WERI-Rb-1 (cell line): ENCODE data around the gene ARHGEF10L.

Experiments used
- DNase-seq: peaks from one replicate; pipeline ENCODE4 v3.0.0-alpha.2; 2020
- H3K27ac ChIP-seq: fragments of 250-450 bp; sonication (Bioruptor Pico); 2 replicates; pipeline ENCODE4 v1.5.1; 2020; ENCODE audit warnings: mild to moderate bottlenecking, moderate library complexity
- H3K27me3 ChIP-seq: fragments of 250-450 bp; sonication (Bioruptor Pico); 2 replicates; pipeline ENCODE4 v1.5.1; 2021; ENCODE audit warnings: mild to moderate bottlenecking, low read depth, moderate library complexity; ENCODE audit not compliant: insufficient read depth, severe bottlenecking
- H3K36me3 ChIP-seq: fragments of 250-450 bp; sonication (Bioruptor Pico); 2 replicates; pipeline ENCODE4 v1.5.1; 2020; ENCODE audit warnings: mild to moderate bottlenecking, moderate library complexity
- H3K4me3 ChIP-seq: 2 replicates; pipeline ENCODE4 v1.5.1; 2011; ENCODE audit warnings: low read depth, mild to moderate bottlenecking, control low read depth, low read length
- H3K9me3 ChIP-seq: fragments of 250-450 bp; sonication (Bioruptor Pico); 2 replicates; pipeline ENCODE4 v1.5.1; 2021; ENCODE audit warnings: mild to moderate bottlenecking, moderate library complexity; ENCODE audit not compliant: severe bottlenecking
- TF ChIP-seq, protein P1 (sequence below): IDR thresholded peaks from 2 replicates; pipeline ENCODE4 v1.5.1; 2011; ENCODE audit warnings: low read depth, mild to moderate bottlenecking, control low read depth, inconsistent platforms, low read length

Gene ARHGEF10L

DNA sequence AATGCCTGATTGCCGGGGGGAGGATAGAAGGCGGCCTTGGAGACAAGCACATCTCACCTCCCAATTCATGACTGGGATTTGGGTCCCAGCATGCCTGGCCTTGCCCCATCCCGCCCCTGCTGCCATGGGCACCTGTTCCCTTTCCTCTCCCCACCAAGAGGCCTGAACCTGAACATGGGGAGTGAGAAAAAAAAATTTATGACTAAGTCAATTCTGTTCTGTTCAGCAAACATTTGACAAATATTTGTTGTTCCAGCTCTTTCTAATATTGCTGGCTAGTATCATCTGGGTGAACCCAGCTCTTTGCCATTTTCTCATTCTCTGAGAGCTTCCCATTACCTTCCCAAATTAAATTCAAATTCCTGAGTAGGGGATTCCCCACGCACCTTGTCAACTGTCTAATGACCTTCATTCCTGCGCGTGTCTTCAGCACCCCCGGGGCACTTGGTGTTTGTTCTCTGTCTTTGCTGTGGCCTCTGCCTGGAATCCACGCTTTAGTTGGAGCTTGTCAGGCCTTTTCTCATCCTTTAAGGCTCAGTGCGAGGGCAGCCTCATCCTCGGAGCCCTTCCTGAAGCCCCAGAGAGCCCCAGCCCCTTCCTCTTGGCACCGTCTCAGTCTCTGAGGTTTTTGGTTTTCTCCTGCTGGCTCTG is 42.8 kb downstream of the ARHGEF10L start:
- Histone ChIP-seq H3K27me3 (no peaks in the 10 kb centered on the region), H3K36me3 (no peaks in the 10 kb centered on the region), H3K4me3 (no peak overlapping the region), H3K9me3 (no peaks in the 10 kb centered on the region), H3K27ac (no peak overlapping the region)
- DNase-seq, result no peak
- TF ChIP-seq, protein P1, sequence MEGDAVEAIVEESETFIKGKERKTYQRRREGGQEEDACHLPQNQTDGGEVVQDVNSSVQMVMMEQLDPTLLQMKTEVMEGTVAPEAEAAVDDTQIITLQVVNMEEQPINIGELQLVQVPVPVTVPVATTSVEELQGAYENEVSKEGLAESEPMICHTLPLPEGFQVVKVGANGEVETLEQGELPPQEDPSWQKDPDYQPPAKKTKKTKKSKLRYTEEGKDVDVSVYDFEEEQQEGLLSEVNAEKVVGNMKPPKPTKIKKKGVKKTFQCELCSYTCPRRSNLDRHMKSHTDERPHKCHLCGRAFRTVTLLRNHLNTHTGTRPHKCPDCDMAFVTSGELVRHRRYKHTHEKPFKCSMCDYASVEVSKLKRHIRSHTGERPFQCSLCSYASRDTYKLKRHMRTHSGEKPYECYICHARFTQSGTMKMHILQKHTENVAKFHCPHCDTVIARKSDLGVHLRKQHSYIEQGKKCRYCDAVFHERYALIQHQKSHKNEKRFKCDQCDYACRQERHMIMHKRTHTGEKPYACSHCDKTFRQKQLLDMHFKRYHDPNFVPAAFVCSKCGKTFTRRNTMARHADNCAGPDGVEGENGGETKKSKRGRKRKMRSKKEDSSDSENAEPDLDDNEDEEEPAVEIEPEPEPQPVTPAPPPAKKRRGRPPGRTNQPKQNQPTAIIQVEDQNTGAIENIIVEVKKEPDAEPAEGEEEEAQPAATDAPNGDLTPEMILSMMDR, result no peak

DNA sequence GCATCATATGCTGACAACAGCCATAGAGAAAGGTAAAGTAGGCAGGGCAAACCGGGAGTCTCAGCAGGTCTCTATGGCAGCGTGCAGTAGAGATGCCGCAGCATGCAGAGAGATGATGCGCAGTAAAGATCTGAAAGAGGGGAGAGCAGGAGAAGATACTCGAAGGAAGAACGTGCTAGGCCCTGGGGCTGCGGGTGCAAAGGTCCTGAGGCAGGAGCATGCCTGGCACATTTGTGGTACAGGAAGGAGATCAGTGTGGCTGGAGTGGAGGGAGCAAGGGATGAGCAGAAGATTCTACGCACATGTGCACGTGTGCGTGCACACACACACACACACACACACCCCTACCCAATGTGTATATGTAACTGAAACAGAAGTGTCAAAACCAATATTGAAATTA is 45.0 kb downstream of the ARHGEF10L start:
- no peaks in the 10 kb centered on the region for H3K9me3 ChIP-seq
- H3K36me3 ChIP-seq, result peaks cover 3% of the 10 kb centered on the region
- no peak overlapping the region for H3K4me3 ChIP-seq
- no peak overlapping the region for H3K27ac ChIP-seq
- TF ChIP-seq, protein P1, result no peak
- no peaks in the 10 kb centered on the region for H3K27me3 ChIP-seq
- no peak for DNase-seq

DNA sequence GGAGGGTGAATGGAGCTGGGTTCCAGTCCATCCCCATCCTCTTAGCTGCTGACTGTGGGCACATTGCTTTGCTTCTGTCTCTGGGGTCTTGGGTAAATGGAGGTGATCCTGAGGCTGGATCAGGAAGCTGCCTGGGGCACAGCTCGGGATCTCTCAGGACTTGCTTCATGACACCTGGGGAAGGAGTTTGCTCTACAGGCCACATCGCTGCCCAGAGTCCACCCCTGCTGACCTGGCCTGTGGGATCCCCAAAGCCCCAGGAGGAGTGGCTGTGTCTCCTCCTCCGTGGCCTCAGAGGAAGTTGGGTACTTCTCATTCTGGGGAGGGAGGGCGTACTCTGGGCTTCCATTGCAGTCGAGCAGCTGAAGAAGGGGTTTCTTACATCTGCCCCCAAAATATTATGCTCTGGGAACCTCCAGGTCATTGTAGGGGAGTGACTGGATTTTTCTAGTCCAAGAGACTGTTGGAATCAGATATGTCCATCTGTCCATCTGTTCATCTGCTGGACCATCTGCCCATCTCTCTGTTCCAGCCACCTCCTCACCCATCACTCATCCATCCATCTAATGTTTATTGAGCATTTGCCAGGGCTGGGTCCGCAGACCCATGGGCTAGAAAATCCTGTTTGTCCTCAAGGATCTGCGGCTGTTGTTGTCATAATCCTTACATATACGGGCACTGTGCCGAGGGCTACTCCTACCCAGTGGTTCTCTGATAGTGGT is 45.9 kb downstream of the ARHGEF10L start:
- TF ChIP-seq, protein P1, result no peak
- no peaks in the 10 kb centered on the region for H3K9me3 ChIP-seq
- DNase-seq, result peak; percentile 54
- no peak overlapping the region for H3K4me3 ChIP-seq
- H3K36me3 ChIP-seq, result peaks cover 3% of the 10 kb centered on the region
- no peaks in the 10 kb centered on the region for H3K27me3 ChIP-seq
- H3K27ac ChIP-seq, result peak overlapping the region; percentile 53

DNA sequence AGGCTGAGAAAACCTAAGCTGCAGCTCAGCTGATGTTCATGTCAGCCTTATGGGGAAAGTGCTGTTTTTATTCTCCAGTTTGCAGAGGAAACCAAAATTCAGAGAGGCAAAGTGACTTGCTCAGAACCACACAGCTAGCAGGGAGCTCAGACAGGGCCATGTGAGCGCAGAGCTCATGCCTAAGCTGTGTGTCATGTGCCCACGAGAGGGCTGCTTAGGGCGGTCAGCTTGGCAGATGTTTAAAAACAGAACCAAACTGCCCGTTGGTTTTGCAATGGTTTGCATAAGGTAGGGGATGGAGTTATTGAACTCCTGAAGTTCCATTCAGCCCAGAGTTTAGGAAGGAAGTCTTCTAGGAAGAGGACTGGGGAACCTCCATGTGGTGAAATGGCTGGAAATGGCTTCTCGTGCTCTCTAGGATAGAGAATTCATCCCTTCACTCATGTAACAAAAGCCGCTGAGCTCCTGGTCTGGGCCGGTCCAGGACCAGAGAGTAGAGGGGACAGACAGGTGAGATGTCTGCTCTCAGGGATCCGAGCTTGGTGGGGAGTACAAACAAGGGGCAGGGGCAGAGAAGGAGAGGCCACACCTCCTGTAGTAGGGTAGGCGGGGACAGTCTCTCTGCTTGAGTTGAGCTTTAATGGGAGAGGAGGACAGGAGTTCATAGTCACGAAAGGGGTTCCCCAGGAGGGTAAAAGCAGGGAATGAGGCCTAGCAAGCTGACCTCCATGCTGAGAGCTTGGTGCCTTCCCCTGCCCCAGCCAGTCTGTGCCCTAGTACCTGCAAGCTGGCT is 46.9 kb downstream of the ARHGEF10L start:
- TF ChIP-seq, protein P1, result no peak
- H3K27ac ChIP-seq, result peak overlapping the region; percentile 53
- no peak for DNase-seq

DNA sequence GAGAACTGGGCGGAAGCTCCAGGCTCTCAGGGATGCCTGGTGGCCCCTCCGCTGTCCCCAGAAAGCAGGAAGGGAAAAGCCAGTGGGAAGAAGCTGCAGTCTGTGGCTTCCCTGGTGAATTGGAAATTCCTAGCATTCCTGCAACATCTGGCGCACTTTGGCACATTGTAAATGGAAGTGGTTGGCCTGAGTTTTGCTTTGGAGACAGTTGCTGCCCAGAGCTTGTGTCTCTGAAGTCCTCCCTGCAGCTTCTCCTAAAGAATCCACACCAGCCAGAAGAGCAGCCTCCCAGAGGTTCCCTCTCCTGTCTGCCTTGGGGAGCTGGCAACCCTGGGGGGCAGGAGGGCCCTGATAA is 48.2 kb downstream of the ARHGEF10L start:
- TF ChIP-seq, protein P1, result no peak
- no peaks in the 10 kb centered on the region for H3K27me3 ChIP-seq
- H3K9me3 ChIP-seq, result no peaks in the 10 kb centered on the region
- peaks cover 14% of the 10 kb centered on the region for H3K36me3 ChIP-seq
- H3K27ac ChIP-seq, result peak overlapping the region; percentile 73
- no peak overlapping the region for H3K4me3 ChIP-seq
- no peak for DNase-seq

More for the DNA sequence above, 46.9 kb downstream of the ARHGEF10L start:
- Histone ChIP-seq H3K4me3 (no peak overlapping the region), H3K36me3 (peaks cover 9% of the 10 kb centered on the region), H3K9me3 (no peaks in the 10 kb centered on the region), H3K27me3 (no peaks in the 10 kb centered on the region)
